HepG2 (cell line): ENCODE data around the gene RNF6. TPM values are rescaled to one million over a fixed set of nuclear protein-coding genes. Genes with fewer than 3 reads are reported as not detected.

Source experiments
- IRX3 ChIP-seq: sonication (generic); formaldehyde crosslinking; IDR thresholded peaks from 2 replicates; pipeline ENCODE4 v1.8.1; 2023; ENCODE audit warnings: mild to moderate bottlenecking, low read depth, missing genetic modification reagents, borderline replicate concordance
- KAT8 ChIP-seq: IDR thresholded peaks from 2 replicates; pipeline ENCODE4 v1.6.1; 2016; ENCODE audit warnings: missing genetic modification reagents, missing compliant biosample characterization
- KMT2A ChIP-seq: sonication (generic); formaldehyde crosslinking; IDR thresholded peaks from 2 replicates; pipeline ENCODE4 v1.4.0; 2020; ENCODE audit warnings: missing genetic modification reagents
- NBN ChIP-seq: fragments of 450-650 bp; conservative IDR thresholded peaks from 2 replicates; pipeline ENCODE4 v1.6.1; 2017
- RARG ChIP-seq: sonication (generic); formaldehyde crosslinking; IDR thresholded peaks from 2 replicates; pipeline ENCODE4 v1.4.0; 2020; ENCODE audit warnings: low read depth, mild to moderate bottlenecking, missing genetic modification reagents
- SMAD1 ChIP-seq: sonication (generic); formaldehyde crosslinking; IDR thresholded peaks from 2 replicates; pipeline ENCODE4 v1.4.0; 2020; ENCODE audit warnings: missing genetic modification reagents, low read depth, mild to moderate bottlenecking, borderline replicate concordance
- SOX5 ChIP-seq: IDR thresholded peaks from 2 replicates; pipeline ENCODE4 v1.6.1; 2016; ENCODE audit warnings: borderline replicate concordance
- ZMYM3 ChIP-seq: sonication (generic); formaldehyde crosslinking; IDR thresholded peaks from 2 replicates; pipeline ENCODE4 v1.5.1; 2020; ENCODE audit warnings: mild to moderate bottlenecking, missing genetic modification reagents
- ZNF10 ChIP-seq: sonication (generic); formaldehyde crosslinking; IDR thresholded peaks from 2 replicates; pipeline ENCODE4 v1.4.0; 2020; ENCODE audit warnings: mild to moderate bottlenecking, low read depth, missing genetic modification reagents, borderline replicate concordance
- ZNF251 ChIP-seq: sonication (generic); formaldehyde crosslinking; IDR thresholded peaks from 2 replicates; pipeline ENCODE4 v1.9.0; 2021; ENCODE audit warnings: mild to moderate bottlenecking, missing genetic modification reagents
- ZNF256 ChIP-seq: sonication (generic); formaldehyde crosslinking; conservative IDR thresholded peaks from 2 replicates; pipeline ENCODE4 v1.4.0; 2020; ENCODE audit warnings: missing genetic modification reagents
- ZNF562 ChIP-seq: sonication (generic); formaldehyde crosslinking; IDR thresholded peaks from 2 replicates; pipeline ENCODE4 v1.8.0; 2022; ENCODE audit warnings: missing genetic modification reagents, borderline replicate concordance
- ZSCAN20 ChIP-seq: sonication (generic); formaldehyde crosslinking; IDR thresholded peaks from 2 replicates; pipeline ENCODE4 v1.4.0; 2020; ENCODE audit warnings: missing genetic modification reagents, mild to moderate bottlenecking, borderline replicate concordance
- ZSCAN29 ChIP-seq: sonication (generic); formaldehyde crosslinking; conservative IDR thresholded peaks from 2 replicates; pipeline ENCODE4 v1.4.0; 2020; ENCODE audit warnings: mild to moderate bottlenecking, missing genetic modification reagents
- ZSCAN31 ChIP-seq: sonication (generic); formaldehyde crosslinking; IDR thresholded peaks from 2 replicates; pipeline ENCODE4 v1.5.0; 2020; ENCODE audit warnings: low read depth, mild to moderate bottlenecking, missing genetic modification reagents
- polyA plus RNA-seq, 8 experiments: library from polyadenylated mRNA; depleted of rRNA in 3 of 8; stranded (reverse) in 7 of 8; unstranded in 1 of 8; fragments of >200 nt; fragmentation: Illumina TruSeq in 4 of 8; extraction: Trizol in 4 of 8; gene quantifications; 2 replicates each; pipeline versions ENCODE4 v1.2.1 to v1.2.3, GENCODE V29; 2011 to 2016; ENCODE audit warnings: low read depth in 4 of 8, missing spikeins in 1 of 8, mixed read lengths in 1 of 8; ENCODE audit not compliant: insufficient read depth in 1 of 8
- total RNA-seq, 5 experiments: library from RNA; depleted of rRNA; stranded (reverse); fragments of >200 nt; fragmentation: Illumina TruSeq; extraction: Trizol; gene quantifications; 2 replicates each; pipeline ENCODE4 v1.2.3, GENCODE V29; 2016; ENCODE audit warnings: low read depth in 1 of 5
- TF ChIP-seq, protein P1 (sequence below): sonication (generic); formaldehyde crosslinking; IDR thresholded peaks from 2 replicates; pipeline ENCODE4 v1.4.0; 2020; ENCODE audit warnings: mild to moderate bottlenecking, low read depth, missing genetic modification reagents
- TF ChIP-seq, protein P2 (sequence below): sonication (generic); formaldehyde crosslinking; IDR thresholded peaks from 2 replicates; pipeline ENCODE4 v1.5.1; 2020; ENCODE audit warnings: missing genetic modification reagents, mild to moderate bottlenecking, borderline replicate concordance
- TF ChIP-seq, protein P3 (sequence below): sonication (generic); formaldehyde crosslinking; IDR thresholded peaks from 2 replicates; pipeline ENCODE4 v1.5.0; 2020; ENCODE audit warnings: mild to moderate bottlenecking, missing genetic modification reagents, moderate library complexity
- TF ChIP-seq, protein P4 (sequence below): sonication (generic); formaldehyde crosslinking; IDR thresholded peaks from 2 replicates; pipeline ENCODE4 v1.4.0; 2020; ENCODE audit warnings: mild to moderate bottlenecking, missing genetic modification reagents

Gene RNF6
- total and polyA plus RNA-seq, 2 of the 13 experiments (the other 11 are each of a cell fraction or from before 2014, with no cell fraction given): 14.6 to 36.8 TPM

DNA sequence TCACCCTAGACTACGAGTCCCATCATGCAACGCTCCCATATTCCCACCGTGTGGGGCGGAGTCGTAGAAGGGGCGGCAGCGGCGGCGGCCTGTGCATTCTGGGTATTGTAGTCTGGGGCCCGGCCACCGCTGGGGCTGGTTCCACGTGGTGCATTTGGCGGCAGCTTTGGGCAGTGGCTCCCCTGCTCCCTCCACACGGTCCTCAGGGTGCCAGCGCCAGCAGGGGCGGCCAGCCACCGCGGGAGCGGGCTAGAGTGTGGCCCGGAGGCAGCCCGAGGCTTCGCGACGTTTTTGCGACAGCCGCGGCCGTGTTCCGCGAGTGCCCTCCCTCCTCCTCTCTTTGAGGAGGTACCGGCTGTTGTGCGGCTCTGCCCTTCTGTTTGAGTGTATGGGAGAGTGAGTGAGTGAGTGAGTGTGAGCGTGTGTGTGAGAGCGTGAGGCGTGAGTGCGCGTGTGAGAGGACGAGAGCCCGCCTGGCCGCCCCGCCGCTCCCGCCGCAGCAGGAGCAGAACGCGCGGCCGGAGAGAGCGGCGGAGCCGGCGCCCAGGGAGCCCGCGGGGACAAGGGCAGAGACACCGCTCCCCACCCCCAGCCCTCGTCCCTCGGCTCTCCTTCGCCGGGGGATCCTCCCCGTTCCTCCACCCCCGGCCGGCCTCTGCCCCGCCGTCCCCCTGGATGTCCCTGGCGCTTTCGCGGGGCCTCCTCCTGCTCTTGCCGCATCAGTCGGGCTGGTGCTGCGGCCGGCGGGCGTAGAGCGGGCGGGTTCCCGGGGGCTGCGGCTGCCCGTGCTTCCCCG, 31.9 kb upstream of the RNF6 start, which contains the start of gene CDK8 (continued):
- TF ChIP-seq ZNF10: no peak
- TF ChIP-seq ZSCAN29 (CRISPR knock-in tag): no peak; the same call in 1 of the 2 replicates
- TF ChIP-seq ZNF256 (CRISPR knock-in tag): no peak
- TF ChIP-seq IRX3: no peak
- TF ChIP-seq SOX5 (CRISPR knock-in tag): no peak
- no peak for TF ChIP-seq NBN
- TF ChIP-seq ZNF251 (CRISPR knock-in tag): no peak
- TF ChIP-seq, protein P1, sequence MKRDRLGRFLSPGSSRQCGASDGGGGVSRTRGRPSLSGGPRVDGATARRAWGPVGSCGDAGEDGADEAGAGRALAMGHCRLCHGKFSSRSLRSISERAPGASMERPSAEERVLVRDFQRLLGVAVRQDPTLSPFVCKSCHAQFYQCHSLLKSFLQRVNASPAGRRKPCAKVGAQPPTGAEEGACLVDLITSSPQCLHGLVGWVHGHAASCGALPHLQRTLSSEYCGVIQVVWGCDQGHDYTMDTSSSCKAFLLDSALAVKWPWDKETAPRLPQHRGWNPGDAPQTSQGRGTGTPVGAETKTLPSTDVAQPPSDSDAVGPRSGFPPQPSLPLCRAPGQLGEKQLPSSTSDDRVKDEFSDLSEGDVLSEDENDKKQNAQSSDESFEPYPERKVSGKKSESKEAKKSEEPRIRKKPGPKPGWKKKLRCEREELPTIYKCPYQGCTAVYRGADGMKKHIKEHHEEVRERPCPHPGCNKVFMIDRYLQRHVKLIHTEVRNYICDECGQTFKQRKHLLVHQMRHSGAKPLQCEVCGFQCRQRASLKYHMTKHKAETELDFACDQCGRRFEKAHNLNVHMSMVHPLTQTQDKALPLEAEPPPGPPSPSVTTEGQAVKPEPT (CRISPR knock-in tag): 0 out of 2 replicates have a peak, but pooled peaks have one; percentile 20
- no peak for TF ChIP-seq ZSCAN31 (CRISPR knock-in tag)
- peak; percentile 55; the same call in 1 of the 2 replicates for TF ChIP-seq KMT2A (CRISPR knock-in tag)
- TF ChIP-seq RARG (CRISPR knock-in tag): no peak
- TF ChIP-seq, protein P2, sequence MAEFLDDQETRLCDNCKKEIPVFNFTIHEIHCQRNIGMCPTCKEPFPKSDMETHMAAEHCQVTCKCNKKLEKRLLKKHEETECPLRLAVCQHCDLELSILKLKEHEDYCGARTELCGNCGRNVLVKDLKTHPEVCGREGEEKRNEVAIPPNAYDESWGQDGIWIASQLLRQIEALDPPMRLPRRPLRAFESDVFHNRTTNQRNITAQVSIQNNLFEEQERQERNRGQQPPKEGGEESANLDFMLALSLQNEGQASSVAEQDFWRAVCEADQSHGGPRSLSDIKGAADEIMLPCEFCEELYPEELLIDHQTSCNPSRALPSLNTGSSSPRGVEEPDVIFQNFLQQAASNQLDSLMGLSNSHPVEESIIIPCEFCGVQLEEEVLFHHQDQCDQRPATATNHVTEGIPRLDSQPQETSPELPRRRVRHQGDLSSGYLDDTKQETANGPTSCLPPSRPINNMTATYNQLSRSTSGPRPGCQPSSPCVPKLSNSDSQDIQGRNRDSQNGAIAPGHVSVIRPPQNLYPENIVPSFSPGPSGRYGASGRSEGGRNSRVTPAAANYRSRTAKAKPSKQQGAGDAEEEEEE (CRISPR knock-in tag): no peak
- no peak for TF ChIP-seq ZMYM3 (CRISPR knock-in tag)
- TF ChIP-seq, protein P3, sequence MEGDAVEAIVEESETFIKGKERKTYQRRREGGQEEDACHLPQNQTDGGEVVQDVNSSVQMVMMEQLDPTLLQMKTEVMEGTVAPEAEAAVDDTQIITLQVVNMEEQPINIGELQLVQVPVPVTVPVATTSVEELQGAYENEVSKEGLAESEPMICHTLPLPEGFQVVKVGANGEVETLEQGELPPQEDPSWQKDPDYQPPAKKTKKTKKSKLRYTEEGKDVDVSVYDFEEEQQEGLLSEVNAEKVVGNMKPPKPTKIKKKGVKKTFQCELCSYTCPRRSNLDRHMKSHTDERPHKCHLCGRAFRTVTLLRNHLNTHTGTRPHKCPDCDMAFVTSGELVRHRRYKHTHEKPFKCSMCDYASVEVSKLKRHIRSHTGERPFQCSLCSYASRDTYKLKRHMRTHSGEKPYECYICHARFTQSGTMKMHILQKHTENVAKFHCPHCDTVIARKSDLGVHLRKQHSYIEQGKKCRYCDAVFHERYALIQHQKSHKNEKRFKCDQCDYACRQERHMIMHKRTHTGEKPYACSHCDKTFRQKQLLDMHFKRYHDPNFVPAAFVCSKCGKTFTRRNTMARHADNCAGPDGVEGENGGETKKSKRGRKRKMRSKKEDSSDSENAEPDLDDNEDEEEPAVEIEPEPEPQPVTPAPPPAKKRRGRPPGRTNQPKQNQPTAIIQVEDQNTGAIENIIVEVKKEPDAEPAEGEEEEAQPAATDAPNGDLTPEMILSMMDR (CRISPR knock-in tag): peak; percentile 34
- TF ChIP-seq ZSCAN20 (CRISPR knock-in tag): no peak
- TF ChIP-seq SMAD1 (CRISPR knock-in tag): no peak
- TF ChIP-seq, protein P4, sequence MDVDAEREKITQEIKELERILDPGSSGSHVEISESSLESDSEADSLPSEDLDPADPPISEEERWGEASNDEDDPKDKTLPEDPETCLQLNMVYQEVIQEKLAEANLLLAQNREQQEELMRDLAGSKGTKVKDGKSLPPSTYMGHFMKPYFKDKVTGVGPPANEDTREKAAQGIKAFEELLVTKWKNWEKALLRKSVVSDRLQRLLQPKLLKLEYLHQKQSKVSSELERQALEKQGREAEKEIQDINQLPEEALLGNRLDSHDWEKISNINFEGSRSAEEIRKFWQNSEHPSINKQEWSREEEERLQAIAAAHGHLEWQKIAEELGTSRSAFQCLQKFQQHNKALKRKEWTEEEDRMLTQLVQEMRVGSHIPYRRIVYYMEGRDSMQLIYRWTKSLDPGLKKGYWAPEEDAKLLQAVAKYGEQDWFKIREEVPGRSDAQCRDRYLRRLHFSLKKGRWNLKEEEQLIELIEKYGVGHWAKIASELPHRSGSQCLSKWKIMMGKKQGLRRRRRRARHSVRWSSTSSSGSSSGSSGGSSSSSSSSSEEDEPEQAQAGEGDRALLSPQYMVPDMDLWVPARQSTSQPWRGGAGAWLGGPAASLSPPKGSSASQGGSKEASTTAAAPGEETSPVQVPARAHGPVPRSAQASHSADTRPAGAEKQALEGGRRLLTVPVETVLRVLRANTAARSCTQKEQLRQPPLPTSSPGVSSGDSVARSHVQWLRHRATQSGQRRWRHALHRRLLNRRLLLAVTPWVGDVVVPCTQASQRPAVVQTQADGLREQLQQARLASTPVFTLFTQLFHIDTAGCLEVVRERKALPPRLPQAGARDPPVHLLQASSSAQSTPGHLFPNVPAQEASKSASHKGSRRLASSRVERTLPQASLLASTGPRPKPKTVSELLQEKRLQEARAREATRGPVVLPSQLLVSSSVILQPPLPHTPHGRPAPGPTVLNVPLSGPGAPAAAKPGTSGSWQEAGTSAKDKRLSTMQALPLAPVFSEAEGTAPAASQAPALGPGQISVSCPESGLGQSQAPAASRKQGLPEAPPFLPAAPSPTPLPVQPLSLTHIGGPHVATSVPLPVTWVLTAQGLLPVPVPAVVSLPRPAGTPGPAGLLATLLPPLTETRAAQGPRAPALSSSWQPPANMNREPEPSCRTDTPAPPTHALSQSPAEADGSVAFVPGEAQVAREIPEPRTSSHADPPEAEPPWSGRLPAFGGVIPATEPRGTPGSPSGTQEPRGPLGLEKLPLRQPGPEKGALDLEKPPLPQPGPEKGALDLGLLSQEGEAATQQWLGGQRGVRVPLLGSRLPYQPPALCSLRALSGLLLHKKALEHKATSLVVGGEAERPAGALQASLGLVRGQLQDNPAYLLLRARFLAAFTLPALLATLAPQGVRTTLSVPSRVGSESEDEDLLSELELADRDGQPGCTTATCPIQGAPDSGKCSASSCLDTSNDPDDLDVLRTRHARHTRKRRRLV (CRISPR knock-in tag): no peak
- no peak for TF ChIP-seq ZNF562 (CRISPR knock-in tag)
- peak; percentile 70 for TF ChIP-seq KAT8
